Peyer's patch (tissue), 4 donors: Measurements from ENCODE around the gene SGSM2.

Source experiments
- CTCF ChIP-seq, 6 experiments: fragments of 450-650 bp in 4 of 6; fragments of 200-600 bp in 2 of 6; sonication (generic) in 1 of 6; IDR thresholded peaks; one replicate each; pipeline ENCODE4 v1.5.1; 2017 to 2019; ENCODE audit warnings: antibody characterized with exemption in 6 of 6, mild to moderate bottlenecking in 3 of 6, moderate library complexity in 1 of 6
- POLR2A ChIP-seq, 2 donors: fragments of 450-650 bp; IDR thresholded peaks; one replicate each; pipeline ENCODE4 v1.5.1; 2017; ENCODE audit warnings: antibody characterized with exemption in 2 of 2, mild to moderate bottlenecking in 2 of 2, moderate library complexity in 2 of 2

GRCh38 chr17:2398182-2398581 lies 60.9 kb downstream of the SGSM2 start:
- TF ChIP-seq CTCF (IDR thresholded peaks at IDR 0.05) (no peak), POLR2A (IDR thresholded peaks at IDR 0.05) (no peak)
